Progenitor cell of endocrine pancreas (in vitro differentiated cells): Measurements from ENCODE around the gene KRTCAP3. TPM values are rescaled to one million over a fixed set of nuclear protein-coding genes. Genes with fewer than 3 reads are reported as not detected.

Experiments
- DNase-seq: peaks from one replicate; pipeline ENCODE4 v3.0.0; 2021; ENCODE audit warnings: low spot score; ENCODE audit not compliant: unreplicated experiment
- H3K27ac Mint-ChIP-seq: 2 replicates; pipeline ENCODE4 v1.8.0; 2021; ENCODE audit warnings: mild to moderate bottlenecking, moderate library complexity, mixed read lengths
- H3K27me3 Mint-ChIP-seq: 2 replicates; pipeline ENCODE4 v1.8.0; 2021; ENCODE audit warnings: mixed read lengths
- H3K36me3 Mint-ChIP-seq: 2 replicates; pipeline ENCODE4 v1.8.0; 2022; ENCODE audit warnings: mixed read lengths; ENCODE audit not compliant: insufficient read depth
- H3K4me1 Mint-ChIP-seq: 2 replicates; pipeline ENCODE4 v1.8.0; 2021; ENCODE audit warnings: low read depth, mixed read lengths
- H3K4me3 Mint-ChIP-seq: 2 replicates; pipeline ENCODE4 v1.8.0; 2021; ENCODE audit warnings: low read depth, mild to moderate bottlenecking, moderate library complexity, mixed read lengths
- H3K9me3 Mint-ChIP-seq: 2 replicates; pipeline ENCODE4 v1.8.0; 2021; ENCODE audit warnings: low read depth, mixed read lengths
- CTCF ChIP-seq: fragments of 200-600 bp; sonication (generic); IDR thresholded peaks from one replicate; pipeline ENCODE4 v1.5.0; 2021; ENCODE audit warnings: antibody characterized with exemption, mild to moderate bottlenecking; ENCODE audit not compliant: unreplicated experiment
- total RNA-seq: library from RNA; stranded (reverse); gene quantifications from 2 replicates; pipeline ENCODE4 v1.2.1, GENCODE V29; 2021

The KRTCAP3 gene
- total RNA-seq, 1 donor from 2014 or later: 17.1 TPM

DNA sequence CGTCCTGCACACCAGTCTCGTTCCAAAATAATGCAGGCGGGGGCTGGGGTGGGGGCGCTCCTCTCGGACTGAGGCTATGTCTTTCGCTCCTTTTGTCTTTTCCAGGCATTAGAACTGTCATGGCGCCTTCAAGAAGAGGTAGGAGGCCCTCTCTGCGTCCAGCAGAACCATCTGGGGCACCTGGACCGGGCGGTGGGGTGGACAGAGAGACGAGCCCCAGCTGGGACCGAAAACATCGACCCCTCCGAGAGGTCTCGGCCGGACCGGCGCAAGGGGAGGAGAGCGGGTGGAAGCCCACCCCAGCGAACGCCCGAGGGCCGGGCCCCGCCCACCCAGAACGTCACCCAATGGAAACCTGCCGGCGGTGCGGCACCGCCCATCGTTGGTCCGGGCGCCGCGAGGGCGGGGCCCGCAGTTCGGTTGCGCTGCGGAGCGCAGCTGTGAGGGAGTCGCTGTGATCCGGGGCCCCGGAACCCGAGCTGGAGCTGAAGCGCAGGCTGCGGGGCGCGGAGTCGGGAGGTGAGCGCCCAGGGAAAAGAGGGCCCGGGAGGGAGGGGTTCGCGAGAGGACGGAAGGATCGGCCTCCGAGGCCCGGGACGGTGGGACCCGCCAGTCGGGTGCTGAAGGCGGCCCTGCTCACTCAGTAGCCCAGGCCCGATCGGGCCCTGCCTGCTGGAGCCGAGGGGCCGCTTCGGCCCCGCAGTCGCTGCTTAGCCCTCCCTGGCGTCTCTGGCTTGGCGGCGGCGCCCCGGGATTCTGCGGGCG, 13.8 kb upstream of the KRTCAP3 start, which contains the start of gene NRBP1:
Gene NRBP1 (plus strand): TSS at position 419 of the 765 bp plus-strand sequence. CDS start 4,643 bp downstream, outside the sequence.
- Mint-ChIP-seq H3K9me3 (no peaks in the 10 kb centered on the region), H3K36me3 (peaks cover 5% of the 10 kb centered on the region), H3K4me1 (peaks cover 22% of the 10 kb centered on the region)

GRCh38 chr2:27428978-27429541, 13.1 kb upstream of the KRTCAP3 start:
- Mint-ChIP-seq H3K27ac (peak overlapping the region; percentile 96), H3K4me3 (peak overlapping the region; percentile 95), H3K36me3 (peaks cover 10% of the 10 kb centered on the region), H3K4me1 (peaks cover 22% of the 10 kb centered on the region), H3K27me3 (no peaks in the 10 kb centered on the region), H3K9me3 (no peaks in the 10 kb centered on the region)
- DNase-seq: peak; percentile 73
- TF ChIP-seq CTCF: no peak

More for the DNA sequence above, 13.8 kb upstream of the KRTCAP3 start, which contains the start of gene NRBP1:
- peak; percentile 90 for DNase-seq
- TF ChIP-seq CTCF: no peak
- no peaks in the 10 kb centered on the region for H3K27me3 Mint-ChIP-seq
- peak within 1 kb of the TSS; percentile 95 for H3K4me3 Mint-ChIP-seq
- H3K27ac Mint-ChIP-seq: peak within 1 kb of the TSS; percentile 99

- DNase-seq: no peak
- TF ChIP-seq CTCF: no peak
- Mint-ChIP-seq H3K9me3 (no peaks in the 10 kb centered on the region), H3K4me1 (peaks cover 22% of the 10 kb centered on the region), H3K36me3 (peaks cover 24% of the 10 kb centered on the region), H3K27ac (peak overlapping the region; percentile 85), H3K4me3 (peak overlapping the region; percentile 44), H3K27me3 (no peaks in the 10 kb centered on the region)
Measured at GRCh38 chr2:27431395-27431794, 10.8 kb upstream of the KRTCAP3 start.

DNA sequence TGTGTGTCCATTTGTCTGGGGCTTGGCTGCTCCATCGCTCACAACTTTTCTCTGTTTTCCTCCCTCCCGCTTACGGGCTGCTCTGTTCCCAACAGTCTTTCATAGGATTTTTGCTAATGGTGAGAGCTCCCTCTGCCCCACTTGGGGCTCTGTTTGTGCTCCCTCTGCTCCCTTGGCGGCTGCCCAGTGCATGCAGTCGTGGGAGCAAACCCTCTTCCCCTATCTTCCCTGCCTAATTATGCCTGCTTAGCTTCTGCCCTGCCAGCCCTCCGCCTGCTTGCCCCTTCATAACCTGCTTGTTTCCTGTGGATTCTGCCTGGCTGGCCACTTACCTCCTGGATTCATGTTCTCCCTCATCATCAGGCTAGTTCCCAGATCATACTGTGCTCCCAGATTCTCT, 6.6 kb upstream of the KRTCAP3 start:
- H3K4me3 Mint-ChIP-seq: no peak overlapping the region
- peak overlapping the region; percentile 2 for H3K27ac Mint-ChIP-seq
- no peaks in the 10 kb centered on the region for H3K27me3 Mint-ChIP-seq
- H3K36me3 Mint-ChIP-seq: peaks cover 45% of the 10 kb centered on the region
- DNase-seq: no peak
- H3K9me3 Mint-ChIP-seq: no peaks in the 10 kb centered on the region
- TF ChIP-seq CTCF: no peak
- peaks cover 3% of the 10 kb centered on the region for H3K4me1 Mint-ChIP-seq

- no peak overlapping the region for H3K27ac Mint-ChIP-seq
- TF ChIP-seq CTCF: no peak
- peaks cover 2% of the 10 kb centered on the region for H3K4me1 Mint-ChIP-seq
- DNase-seq: no peak
- peaks cover 41% of the 10 kb centered on the region for H3K36me3 Mint-ChIP-seq
- H3K9me3 Mint-ChIP-seq: no peaks in the 10 kb centered on the region
- no peaks in the 10 kb centered on the region for H3K27me3 Mint-ChIP-seq
- H3K4me3 Mint-ChIP-seq: no peak overlapping the region
Measured at GRCh38 chr2:27441226-27441926, 805 bp upstream of the KRTCAP3 start.
